HG02642 (cell line): ENCODE measurements around the gene RXRA.
"Not testable (repeated sequence)": the region's sequence is repeated elsewhere in the genome, so short reads cannot be mapped to it uniquely, and the experiment has no call there.

Experiments used
- ATAC-seq: cut with Tn5 transposase; IDR thresholded peaks from one replicate; pipeline ENCODE4 v1.9.1; 2021; ENCODE audit warnings: mild to moderate bottlenecking; ENCODE audit not compliant: unreplicated experiment, poor library complexity

The RXRA gene

GRCh38 chr9:134306636-134307600, 19.3 kb upstream of the RXRA start:
- no peak for ATAC-seq

GRCh38 chr9:134307674-134308638, 18.3 kb upstream of the RXRA start:
- ATAC-seq: no peak

DNA sequence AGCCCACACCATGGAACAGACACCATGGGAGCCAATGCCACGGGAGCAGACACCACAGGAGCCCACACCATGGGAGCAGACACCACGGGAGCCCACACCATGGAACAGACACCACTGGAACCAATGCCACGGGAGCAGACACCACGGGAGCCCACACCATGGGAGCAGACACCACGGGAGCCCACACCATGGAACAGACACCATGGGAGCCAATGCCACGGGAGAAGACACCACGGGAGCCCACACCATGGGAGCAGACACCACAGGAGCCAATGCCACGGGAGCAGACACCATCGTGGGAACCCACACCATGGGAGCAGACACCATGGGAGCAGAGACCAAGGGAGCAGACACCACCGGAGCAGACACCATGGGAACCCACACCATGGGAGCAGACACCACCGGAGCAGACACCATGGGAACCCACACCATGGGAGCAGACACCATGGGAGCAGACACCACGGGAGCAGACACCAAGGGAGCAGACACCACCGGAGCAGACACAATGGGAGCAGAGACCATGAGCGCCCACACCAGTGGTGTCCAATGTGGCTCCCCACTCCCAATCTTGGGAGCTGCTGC, 17.5 kb upstream of the RXRA start:
- not testable (repeated sequence) for ATAC-seq

GRCh38 chr9:134313470-134313869, 12.8 kb upstream of the RXRA start:
- no peak for ATAC-seq

DNA sequence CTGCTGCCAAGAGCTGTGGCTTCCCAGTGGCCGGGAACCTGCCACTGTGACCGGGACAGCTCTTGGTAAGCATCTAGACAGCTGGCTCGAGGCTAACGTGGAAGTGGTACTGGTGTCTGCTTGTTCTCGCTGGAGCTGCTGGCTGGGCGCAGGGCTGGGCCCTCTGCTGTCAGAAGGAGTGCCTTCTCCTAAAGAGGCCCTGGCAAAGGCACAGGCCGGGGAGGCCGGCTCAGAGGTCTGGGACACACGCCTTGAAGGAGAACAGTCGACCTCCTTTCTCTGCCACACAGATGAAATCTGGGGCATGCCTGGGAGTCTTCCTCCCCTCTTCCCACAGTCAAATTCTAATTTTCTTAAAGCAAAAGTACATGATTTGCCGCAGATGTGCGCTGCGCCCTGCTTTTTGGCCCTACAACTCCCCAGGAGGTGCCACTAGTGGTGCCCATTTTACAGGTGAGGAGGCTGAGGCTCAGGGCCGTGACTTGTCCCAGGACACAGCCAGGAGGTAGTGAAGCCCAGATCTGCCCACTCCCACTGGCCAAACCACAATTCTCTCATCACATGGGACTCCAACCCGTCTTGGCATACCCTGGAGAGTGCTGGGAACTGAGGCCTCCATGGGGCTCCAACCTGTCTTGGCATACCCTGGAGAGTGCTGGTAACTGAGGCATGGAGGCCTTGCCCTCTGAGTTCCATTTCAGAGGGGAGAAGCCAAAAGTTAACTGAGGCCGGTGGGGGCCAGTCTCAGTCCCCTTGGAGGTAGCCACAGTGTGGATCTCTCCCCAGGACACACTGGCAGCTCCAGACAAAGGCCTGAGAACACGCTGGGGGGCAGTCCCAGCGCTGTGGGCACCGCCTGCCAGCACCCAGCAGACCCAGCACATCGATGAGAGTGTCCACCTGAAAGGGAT, 12.0 kb upstream of the RXRA start:
- no peak for ATAC-seq

GRCh38 chr9:134314950-134315715, 11.1 kb upstream of the RXRA start:
- no peak for ATAC-seq

GRCh38 chr9:134315716-134316448, 10.4 kb upstream of the RXRA start:
- ATAC-seq: no peak

- ATAC-seq: no peak
Measured at GRCh38 chr9:134316449-134317160, 9.7 kb upstream of the RXRA start.

DNA sequence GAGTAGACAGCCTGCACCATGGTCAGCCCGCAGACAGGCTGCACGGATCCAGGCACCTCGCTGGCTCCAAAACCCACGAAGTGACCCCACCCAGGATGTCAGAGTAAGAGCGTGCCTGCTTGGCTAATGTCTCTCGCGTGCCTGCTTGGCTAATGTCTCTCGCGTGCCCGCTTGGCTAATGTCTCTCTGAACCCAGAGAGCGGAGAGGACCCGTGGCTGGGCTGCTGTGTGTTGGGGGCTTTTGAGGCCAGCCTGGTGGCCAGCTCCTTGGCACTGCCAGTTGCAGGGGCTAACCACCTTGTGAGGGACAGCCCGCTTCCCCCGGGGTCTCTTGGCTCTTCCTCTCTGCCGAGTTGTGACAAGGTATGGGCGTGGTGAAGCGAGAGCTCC, 8.9 kb upstream of the RXRA start:
- no peak for ATAC-seq

DNA sequence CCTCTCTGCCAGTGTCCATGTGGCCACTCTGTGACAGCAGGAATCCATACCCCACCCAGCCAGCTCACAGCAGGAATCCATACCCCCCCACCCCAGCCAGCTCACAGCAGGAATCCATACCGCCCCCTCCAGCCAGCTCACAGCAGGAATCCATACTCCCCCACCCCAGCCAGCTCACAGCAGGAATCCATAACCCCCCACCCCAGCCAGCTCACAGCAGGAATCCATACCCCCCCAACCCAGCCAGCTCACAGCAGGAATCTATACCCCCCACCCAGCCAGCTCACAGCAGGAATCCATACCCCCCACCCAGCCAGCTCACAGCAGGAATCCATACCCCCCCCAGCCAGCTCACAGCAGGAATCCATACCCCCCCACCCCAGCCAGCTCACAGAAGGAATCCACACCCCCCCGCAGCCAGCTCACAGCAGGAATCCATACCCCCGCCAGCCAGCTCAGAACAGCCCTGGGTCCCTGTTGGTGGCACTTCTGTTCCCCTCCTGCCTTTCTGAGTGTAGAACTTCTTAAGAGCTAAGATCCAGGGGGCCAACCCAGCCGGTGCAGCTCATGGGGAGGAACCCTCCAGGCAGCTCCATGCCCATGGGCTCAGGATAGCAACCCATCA, 8.4 kb upstream of the RXRA start:
- ATAC-seq: no peak

- ATAC-seq: no peak
Measured at GRCh38 chr9:134318481-134318891, 7.8 kb upstream of the RXRA start.

DNA sequence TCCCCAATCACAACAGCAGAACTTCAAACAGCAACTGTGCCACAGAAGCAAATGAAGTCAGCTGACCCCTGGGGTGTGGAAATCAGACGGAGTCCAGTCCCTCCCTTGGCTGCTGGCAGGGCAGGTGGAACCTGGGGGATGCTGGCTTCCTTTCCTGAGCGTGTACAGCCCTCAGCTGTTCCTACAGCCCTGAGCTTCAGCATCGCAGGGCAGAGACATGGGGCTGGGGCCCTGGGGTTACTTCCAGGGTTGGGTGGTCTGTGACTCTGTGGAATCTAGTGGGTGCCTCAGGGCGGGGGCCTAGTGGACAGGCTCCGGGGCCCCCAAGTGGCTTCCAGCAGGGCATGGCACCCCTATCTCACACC, 7.3 kb upstream of the RXRA start:
- ATAC-seq: no peak

DNA sequence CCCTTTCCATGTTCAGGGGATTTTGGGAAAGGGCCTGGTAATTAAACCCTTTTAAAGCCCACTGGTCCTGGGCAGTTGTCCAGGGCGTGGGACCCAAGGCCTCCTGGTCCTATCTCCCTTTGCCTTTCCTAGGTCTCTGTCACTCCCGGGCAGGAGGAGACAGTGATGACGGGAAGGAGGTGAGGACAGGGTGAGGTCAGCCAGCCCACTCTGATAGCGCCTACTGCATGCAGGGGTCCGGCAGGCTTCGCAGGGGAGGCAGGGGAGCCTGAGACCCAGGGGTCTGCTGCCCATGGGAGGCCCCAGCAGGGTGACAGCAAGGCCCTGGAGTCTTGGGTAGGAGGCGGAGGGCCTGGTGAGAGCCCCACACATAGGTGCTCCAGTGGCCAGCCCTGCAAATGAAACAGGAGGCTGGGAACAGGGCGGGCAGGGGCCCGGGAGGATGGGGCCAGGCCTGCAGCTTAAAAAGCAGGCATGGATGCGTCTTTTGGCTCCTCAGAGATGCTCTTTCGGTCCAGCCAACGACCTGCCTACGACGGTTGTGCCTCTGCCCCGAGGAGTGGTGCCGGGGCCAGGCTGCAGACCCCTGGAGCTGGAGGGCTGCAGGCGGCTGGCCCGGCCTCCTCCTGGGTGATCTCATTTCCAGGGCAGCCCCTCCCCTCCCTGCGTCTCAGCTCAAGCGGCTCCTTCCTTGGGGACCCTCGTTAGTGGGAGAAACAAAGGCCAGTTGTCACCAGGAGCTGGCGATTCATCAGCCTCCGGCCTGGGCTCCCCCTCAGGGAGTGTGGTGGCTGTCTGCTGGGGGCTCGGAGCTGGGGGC, 6.7 kb upstream of the RXRA start:
- no peak for ATAC-seq

- ATAC-seq: no peak
Measured at GRCh38 chr9:134320126-134320867, 6.0 kb upstream of the RXRA start.

DNA sequence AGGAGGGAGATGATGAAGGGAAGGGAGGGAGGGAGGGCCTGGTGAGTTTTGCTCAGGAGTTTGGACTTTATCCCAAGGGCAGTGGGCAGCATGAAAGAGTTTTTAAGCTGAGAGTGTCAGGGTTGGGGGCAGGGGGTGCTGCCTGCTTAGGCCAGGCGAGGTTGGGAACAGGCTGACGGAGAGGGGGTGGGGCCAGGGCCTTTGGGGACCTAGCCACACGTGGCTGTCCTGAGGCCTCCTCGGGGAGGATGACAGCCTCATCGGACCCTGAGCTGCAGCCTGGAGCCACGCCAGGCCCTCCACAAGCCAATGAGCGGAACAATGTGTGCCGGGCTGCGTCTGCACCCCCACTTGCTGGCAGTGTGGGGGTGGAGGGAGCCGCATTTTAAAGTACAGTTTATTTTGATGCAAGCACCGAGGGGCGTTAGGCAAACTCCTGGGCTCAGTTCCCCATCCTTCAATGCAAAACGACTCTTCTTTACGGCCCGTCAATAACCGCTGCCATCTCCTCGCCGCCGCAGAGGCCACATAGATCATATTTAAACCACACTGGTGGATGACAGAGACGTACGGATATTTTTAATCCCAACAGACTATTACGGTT, 5.3 kb upstream of the RXRA start:
- ATAC-seq: no peak
